HepG2 (cell line): ENCODE measurements around the gene BDH2. TPM values are rescaled to one million over a fixed set of nuclear protein-coding genes. Genes with fewer than 3 reads are reported as not detected.

Experiments used
- CBFB ChIP-seq: sonication (generic); formaldehyde crosslinking; IDR thresholded peaks from 2 replicates; pipeline ENCODE4 v1.4.0; 2020; ENCODE audit warnings: missing genetic modification reagents
- CREB3 ChIP-seq: sonication (generic); formaldehyde crosslinking; IDR thresholded peaks from 2 replicates; pipeline ENCODE4 v1.5.0; 2020; ENCODE audit warnings: missing genetic modification reagents
- ELF3 ChIP-seq: IDR thresholded peaks from 2 replicates; pipeline ENCODE4 v1.6.1; 2016; ENCODE audit warnings: missing genetic modification reagents, missing compliant biosample characterization
- HNRNPL ChIP-seq: fragments of 200-400 bp; formaldehyde crosslinking; IDR thresholded peaks from 2 replicates; pipeline ENCODE4 v1.6.1; 2017; ENCODE audit warnings: mild to moderate bottlenecking, low read depth, low read length
- KAT7 ChIP-seq: IDR thresholded peaks from 2 replicates; pipeline ENCODE4 v1.6.1; 2018; ENCODE audit warnings: borderline replicate concordance, missing compliant biosample characterization
- MED1 ChIP-seq: sonication (generic); formaldehyde crosslinking; IDR thresholded peaks from 2 replicates; pipeline ENCODE4 v1.4.0; 2020; ENCODE audit warnings: missing genetic modification reagents
- MXD4 ChIP-seq: IDR thresholded peaks from 2 replicates; pipeline ENCODE4 v1.6.1; 2016; ENCODE audit warnings: mild to moderate bottlenecking, missing biosample characterization, missing genetic modification reagents
- PRDM10 ChIP-seq: sonication (generic); formaldehyde crosslinking; IDR thresholded peaks from 2 replicates; pipeline ENCODE4 v1.4.0; 2020; ENCODE audit warnings: low read depth, missing genetic modification reagents
- SIN3A ChIP-seq: IDR thresholded peaks from 2 replicates; pipeline ENCODE4 v1.6.1; 2011; ENCODE audit warnings: low read depth, mild to moderate bottlenecking, control low read depth, low read length, borderline replicate concordance
- SMARCE1 ChIP-seq: fragments of 450-650 bp; IDR thresholded peaks from 2 replicates; pipeline ENCODE4 v1.6.1; 2017; ENCODE audit warnings: borderline replicate concordance
- SUZ12 ChIP-seq: fragments of 150-350 bp; IDR thresholded peaks from 2 replicates; pipeline ENCODE4 v1.6.1; 2014; ENCODE audit warnings: low read depth, low read length
- TAF1 ChIP-seq: sonication (generic); formaldehyde crosslinking; IDR thresholded peaks from 2 replicates; pipeline ENCODE4 v1.4.0; 2020; ENCODE audit warnings: missing genetic modification reagents
- TMF1 ChIP-seq: sonication (generic); formaldehyde crosslinking; IDR thresholded peaks from 2 replicates; pipeline ENCODE4 v1.8.1; 2022; ENCODE audit warnings: low read depth, missing genetic modification reagents
- ZNF446 ChIP-seq: sonication (generic); formaldehyde crosslinking; IDR thresholded peaks from 2 replicates; pipeline ENCODE4 v1.5.0; 2020; ENCODE audit warnings: mild to moderate bottlenecking, missing genetic modification reagents
- ZNF576 ChIP-seq: sonication (generic); formaldehyde crosslinking; IDR thresholded peaks from 2 replicates; pipeline ENCODE4 v1.4.0; 2020; ENCODE audit warnings: mild to moderate bottlenecking, missing genetic modification reagents
- ZNF646 ChIP-seq: sonication (generic); formaldehyde crosslinking; IDR thresholded peaks from 2 replicates; pipeline ENCODE4 v1.9.0; 2021; ENCODE audit warnings: mild to moderate bottlenecking, missing genetic modification reagents
- ZNF766 ChIP-seq: sonication (generic); formaldehyde crosslinking; IDR thresholded peaks from 2 replicates; pipeline ENCODE4 v1.5.0; 2020; ENCODE audit warnings: missing genetic modification reagents, borderline replicate concordance
- ZSCAN12 ChIP-seq: sonication (generic); formaldehyde crosslinking; IDR thresholded peaks from 2 replicates; pipeline ENCODE4 v1.9.0; 2021; ENCODE audit warnings: mild to moderate bottlenecking, missing genetic modification reagents
- polyA plus RNA-seq, 8 experiments: library from polyadenylated mRNA; depleted of rRNA in 3 of 8; stranded (reverse) in 7 of 8; unstranded in 1 of 8; fragments of >200 nt; fragmentation: Illumina TruSeq in 4 of 8; extraction: Trizol in 4 of 8; gene quantifications; 2 replicates each; pipeline versions ENCODE4 v1.2.1 to v1.2.3, GENCODE V29; 2011 to 2016; ENCODE audit warnings: low read depth in 4 of 8, missing spikeins in 1 of 8, mixed read lengths in 1 of 8; ENCODE audit not compliant: insufficient read depth in 1 of 8
- total RNA-seq, 5 experiments: library from RNA; depleted of rRNA; stranded (reverse); fragments of >200 nt; fragmentation: Illumina TruSeq; extraction: Trizol; gene quantifications; 2 replicates each; pipeline ENCODE4 v1.2.3, GENCODE V29; 2016; ENCODE audit warnings: low read depth in 1 of 5

BDH2 gene
- total and polyA plus RNA-seq, 2 of the 13 experiments (the other 11 are each of a cell fraction or from before 2014, with no cell fraction given): 34.8 to 46.2 TPM

- peak; percentile 3 for TF ChIP-seq MXD4
- peak; percentile 57; the same call in 1 of the 2 replicates for TF ChIP-seq ZNF446 (CRISPR knock-in tag)
- no peak for TF ChIP-seq ZNF576 (CRISPR knock-in tag)
- TF ChIP-seq PRDM10 (CRISPR knock-in tag): no peak
- peak; percentile 40; the same call in 1 of the 2 replicates for TF ChIP-seq TMF1 (CRISPR knock-in tag)
- peak; percentile 61; the same call in 1 of the 2 replicates for TF ChIP-seq MED1 (CRISPR knock-in tag)
- TF ChIP-seq ELF3 (CRISPR knock-in tag): peak; percentile 30; the same call in 1 of the 2 replicates
- TF ChIP-seq CBFB (CRISPR knock-in tag): no peak
- TF ChIP-seq SUZ12: no peak
- TF ChIP-seq CREB3 (CRISPR knock-in tag): no peak; the same call in 1 of the 2 replicates
- TF ChIP-seq ZNF646 (CRISPR knock-in tag): no peak
- no peak for TF ChIP-seq ZSCAN12
- TF ChIP-seq HNRNPL: no peak
- TF ChIP-seq KAT7 (CRISPR knock-in tag): peak; percentile 91
- peak; percentile 49; the same call in 1 of the 2 replicates for TF ChIP-seq SIN3A
- peak; percentile 86 for TF ChIP-seq TAF1 (CRISPR knock-in tag)
- TF ChIP-seq ZNF766 (CRISPR knock-in tag): 0 out of 2 replicates have a peak, but pooled peaks have one; percentile 33
- TF ChIP-seq SMARCE1: no peak
Measured at GRCh38 chr4:103075894-103076746, 23.5 kb downstream of the BDH2 start (continued).
